Progenitor cell of endocrine pancreas (in vitro differentiated cells): ENCODE results near the gene MYOF. TPM values are rescaled to one million over a fixed set of nuclear protein-coding genes. Genes with fewer than 3 reads are reported as not detected.
"Not testable (repeated sequence)": the region's sequence is repeated elsewhere in the genome, so short reads cannot be mapped to it uniquely, and the experiment has no call there.

ENCODE experiments used
- DNase-seq: peaks from one replicate; pipeline ENCODE4 v3.0.0; 2021; ENCODE audit warnings: low spot score; ENCODE audit not compliant: unreplicated experiment
- H3K27ac Mint-ChIP-seq: 2 replicates; pipeline ENCODE4 v1.8.0; 2021; ENCODE audit warnings: mild to moderate bottlenecking, moderate library complexity, mixed read lengths
- H3K27me3 Mint-ChIP-seq: 2 replicates; pipeline ENCODE4 v1.8.0; 2021; ENCODE audit warnings: mixed read lengths
- H3K36me3 Mint-ChIP-seq: 2 replicates; pipeline ENCODE4 v1.8.0; 2022; ENCODE audit warnings: mixed read lengths; ENCODE audit not compliant: insufficient read depth
- H3K4me1 Mint-ChIP-seq: 2 replicates; pipeline ENCODE4 v1.8.0; 2021; ENCODE audit warnings: low read depth, mixed read lengths
- H3K4me3 Mint-ChIP-seq: 2 replicates; pipeline ENCODE4 v1.8.0; 2021; ENCODE audit warnings: low read depth, mild to moderate bottlenecking, moderate library complexity, mixed read lengths
- H3K9me3 Mint-ChIP-seq: 2 replicates; pipeline ENCODE4 v1.8.0; 2021; ENCODE audit warnings: low read depth, mixed read lengths
- total RNA-seq: library from RNA; stranded (reverse); gene quantifications from 2 replicates; pipeline ENCODE4 v1.2.1, GENCODE V29; 2021
- TF ChIP-seq, protein P1 (sequence below): fragments of 200-600 bp; sonication (generic); IDR thresholded peaks from one replicate; pipeline ENCODE4 v1.5.0; 2021; ENCODE audit warnings: antibody characterized with exemption, mild to moderate bottlenecking; ENCODE audit not compliant: unreplicated experiment

The MYOF gene
- total RNA-seq, 1 donor from 2014 or later: 25.5 TPM

DNA sequence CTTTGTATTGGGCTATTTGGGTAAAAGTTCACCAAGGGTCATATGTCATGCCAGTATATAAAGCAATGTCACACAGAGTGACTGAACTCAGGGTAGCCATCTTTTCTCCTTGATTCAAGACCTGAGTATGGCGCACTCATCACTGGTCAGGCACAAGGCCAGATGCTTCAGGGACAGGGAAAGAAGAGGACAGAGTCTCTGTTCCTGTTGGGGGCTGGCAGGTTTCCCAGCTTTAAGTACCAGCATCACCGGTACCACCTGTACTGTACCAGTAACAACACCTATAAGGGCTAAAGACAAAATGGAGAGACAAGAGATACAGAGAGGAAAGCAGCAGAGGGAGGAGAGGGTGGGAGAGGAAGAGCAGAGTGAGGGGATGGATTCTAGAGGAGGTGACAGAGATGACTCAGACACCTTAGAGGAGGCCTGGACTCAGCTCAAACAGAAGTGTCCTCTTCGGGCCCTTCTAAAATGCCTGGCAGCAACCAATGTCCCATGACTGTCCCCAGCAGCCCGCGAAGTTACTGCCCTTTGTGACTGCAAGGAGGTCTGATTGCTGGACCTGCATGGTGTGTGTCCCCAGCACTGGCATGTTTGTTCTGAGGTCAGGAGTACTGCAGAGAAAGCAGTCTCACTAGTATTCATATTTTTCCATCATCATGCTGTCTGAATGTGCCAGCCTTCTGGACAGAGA is 191.3 kb downstream of the MYOF start:
- DNase-seq: no peak
- Mint-ChIP-seq H3K4me3 (no peak overlapping the region), H3K4me1 (peaks cover 7% of the 10 kb centered on the region), H3K36me3 (no peaks in the 10 kb centered on the region), H3K9me3 (no peaks in the 10 kb centered on the region), H3K27me3 (no peaks in the 10 kb centered on the region), H3K27ac (peak overlapping the region; percentile 28)
- TF ChIP-seq, protein P1, sequence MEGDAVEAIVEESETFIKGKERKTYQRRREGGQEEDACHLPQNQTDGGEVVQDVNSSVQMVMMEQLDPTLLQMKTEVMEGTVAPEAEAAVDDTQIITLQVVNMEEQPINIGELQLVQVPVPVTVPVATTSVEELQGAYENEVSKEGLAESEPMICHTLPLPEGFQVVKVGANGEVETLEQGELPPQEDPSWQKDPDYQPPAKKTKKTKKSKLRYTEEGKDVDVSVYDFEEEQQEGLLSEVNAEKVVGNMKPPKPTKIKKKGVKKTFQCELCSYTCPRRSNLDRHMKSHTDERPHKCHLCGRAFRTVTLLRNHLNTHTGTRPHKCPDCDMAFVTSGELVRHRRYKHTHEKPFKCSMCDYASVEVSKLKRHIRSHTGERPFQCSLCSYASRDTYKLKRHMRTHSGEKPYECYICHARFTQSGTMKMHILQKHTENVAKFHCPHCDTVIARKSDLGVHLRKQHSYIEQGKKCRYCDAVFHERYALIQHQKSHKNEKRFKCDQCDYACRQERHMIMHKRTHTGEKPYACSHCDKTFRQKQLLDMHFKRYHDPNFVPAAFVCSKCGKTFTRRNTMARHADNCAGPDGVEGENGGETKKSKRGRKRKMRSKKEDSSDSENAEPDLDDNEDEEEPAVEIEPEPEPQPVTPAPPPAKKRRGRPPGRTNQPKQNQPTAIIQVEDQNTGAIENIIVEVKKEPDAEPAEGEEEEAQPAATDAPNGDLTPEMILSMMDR: no peak

GRCh38 chr10:93288679-93289634 is 193.2 kb downstream of the MYOF start:
- Mint-ChIP-seq H3K27ac (peak overlapping the region; percentile 95), H3K36me3 (no peaks in the 10 kb centered on the region), H3K4me1 (peaks cover 7% of the 10 kb centered on the region), H3K4me3 (no peak overlapping the region), H3K9me3 (no peaks in the 10 kb centered on the region), H3K27me3 (no peaks in the 10 kb centered on the region)
- DNase-seq: peak; percentile 71
- TF ChIP-seq, protein P1: peak; percentile 90

- DNase-seq: no peak
- peak overlapping the region; percentile 73 for H3K27ac Mint-ChIP-seq
- peaks cover 4% of the 10 kb centered on the region for H3K27me3 Mint-ChIP-seq
- H3K4me3 Mint-ChIP-seq: no peak overlapping the region
- TF ChIP-seq, protein P1: no peak
- H3K4me1 Mint-ChIP-seq: peaks cover 7% of the 10 kb centered on the region
- H3K9me3 Mint-ChIP-seq: no peaks in the 10 kb centered on the region
- no peaks in the 10 kb centered on the region for H3K36me3 Mint-ChIP-seq
Observed at GRCh38 chr10:93287775-93288174, 194.4 kb downstream of the MYOF start.

DNA sequence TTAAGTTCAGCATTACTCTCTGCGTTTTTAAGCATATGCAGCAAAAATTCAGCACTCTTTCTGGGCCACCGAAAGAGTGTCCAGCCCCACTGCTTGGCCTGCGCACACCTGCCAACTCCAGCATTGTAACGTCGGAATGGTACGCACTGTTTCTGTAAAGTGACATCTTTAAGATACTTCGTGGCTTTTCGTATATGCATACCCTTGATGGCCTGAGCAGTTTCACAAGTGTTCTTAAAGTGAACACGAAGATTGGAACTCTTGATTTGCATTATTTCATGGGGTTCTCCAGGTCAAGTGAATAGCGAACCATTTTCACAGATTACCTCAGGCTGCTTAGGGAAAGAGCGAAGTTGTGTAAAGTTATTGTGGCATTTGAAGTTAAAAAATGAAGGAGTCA is 197.9 kb downstream of the MYOF start:
- peaks cover 13% of the 10 kb centered on the region for H3K4me1 Mint-ChIP-seq
- DNase-seq, H3K36me3 Mint-ChIP-seq: not testable (repeated sequence)

GRCh38 chr10:93281367-93281720 is 200.8 kb downstream of the MYOF start:
- DNase-seq: no peak
- Mint-ChIP-seq H3K36me3 (no peaks in the 10 kb centered on the region), H3K27me3 (peaks cover 4% of the 10 kb centered on the region), H3K4me3 (no peak overlapping the region), H3K27ac (no peak overlapping the region), H3K9me3 (no peaks in the 10 kb centered on the region), H3K4me1 (peaks cover 6% of the 10 kb centered on the region)
- TF ChIP-seq, protein P1: no peak

More for the DNA sequence above, 197.9 kb downstream of the MYOF start:
- H3K4me3 Mint-ChIP-seq, H3K27ac Mint-ChIP-seq, H3K27me3 Mint-ChIP-seq, H3K9me3 Mint-ChIP-seq: not testable (repeated sequence)
